RWPE2 (cell line): ENCODE data around the gene JCAD.

ENCODE experiments used
- ATAC-seq: fragments of 200-7000 bp; cut with Tn5 transposase; 3 replicates; pipeline ENCODE4 v1.9.1; 2021; ENCODE audit warnings: low read depth
- DNase-seq: peaks from one replicate; pipeline ENCODE4 v3.0.0-alpha.2; 2020; ENCODE audit warnings: low spot score
- H3K27ac ChIP-seq: fragments of 450-650 bp; 2 replicates; pipeline ENCODE4 v1.5.1; 2017; ENCODE audit warnings: mild to moderate bottlenecking; ENCODE audit not compliant: poor library complexity, severe bottlenecking
- H3K27me3 ChIP-seq: fragments of 250-450 bp; sonication (Bioruptor Pico); 2 replicates; pipeline ENCODE4 v1.5.1; 2021; ENCODE audit warnings: mild to moderate bottlenecking, moderate library complexity; ENCODE audit not compliant: insufficient read depth, poor library complexity, severe bottlenecking
- H3K36me3 ChIP-seq: fragments of 250-450 bp; sonication (Bioruptor Pico); 2 replicates; pipeline ENCODE4 v1.5.1; 2020; ENCODE audit warnings: low read depth, mild to moderate bottlenecking, moderate library complexity
- H3K4me1 ChIP-seq: fragments of 250-450 bp; sonication (Bioruptor Pico); 2 replicates; pipeline ENCODE4 v1.5.1; 2021; ENCODE audit warnings: mild to moderate bottlenecking, moderate library complexity; ENCODE audit not compliant: insufficient read depth, poor library complexity, severe bottlenecking
- H3K4me3 ChIP-seq: fragments of 250-450 bp; sonication (Bioruptor Pico); 2 replicates; pipeline ENCODE4 v1.5.1; 2021; ENCODE audit warnings: mild to moderate bottlenecking, moderate library complexity; ENCODE audit not compliant: severe bottlenecking
- H3K9me3 ChIP-seq: fragments of 250-450 bp; sonication (Bioruptor Pico); 2 replicates; pipeline ENCODE4 v1.5.1; 2021; ENCODE audit warnings: mild to moderate bottlenecking, moderate library complexity; ENCODE audit not compliant: severe bottlenecking
- CTCF ChIP-seq: fragments of 450-650 bp; IDR thresholded peaks from one replicate; pipeline ENCODE4 v1.5.1; 2017; ENCODE audit warnings: mild to moderate bottlenecking, moderate library complexity; ENCODE audit not compliant: poor library complexity, severe bottlenecking

The JCAD gene

GRCh38 chr10:29976134-29976533 is 83.3 kb downstream of the JCAD start:
- DNase-seq, result no peak
- Histone ChIP-seq H3K27me3 (no peaks in the 10 kb centered on the region), H3K36me3 (no peaks in the 10 kb centered on the region), H3K27ac (no peak overlapping the region), H3K9me3 (no peaks in the 10 kb centered on the region), H3K4me1 (no peaks in the 10 kb centered on the region), H3K4me3 (no peak overlapping the region)
- ATAC-seq, result no peak
- TF ChIP-seq CTCF, result no peak

GRCh38 chr10:29974773-29975172 is 84.6 kb downstream of the JCAD start:
- no peak for ATAC-seq
- Histone ChIP-seq H3K36me3 (no peaks in the 10 kb centered on the region), H3K4me1 (no peaks in the 10 kb centered on the region), H3K27ac (no peak overlapping the region), H3K27me3 (no peaks in the 10 kb centered on the region), H3K4me3 (no peak overlapping the region), H3K9me3 (no peaks in the 10 kb centered on the region)
- TF ChIP-seq CTCF, result no peak
- DNase-seq, result no peak

DNA sequence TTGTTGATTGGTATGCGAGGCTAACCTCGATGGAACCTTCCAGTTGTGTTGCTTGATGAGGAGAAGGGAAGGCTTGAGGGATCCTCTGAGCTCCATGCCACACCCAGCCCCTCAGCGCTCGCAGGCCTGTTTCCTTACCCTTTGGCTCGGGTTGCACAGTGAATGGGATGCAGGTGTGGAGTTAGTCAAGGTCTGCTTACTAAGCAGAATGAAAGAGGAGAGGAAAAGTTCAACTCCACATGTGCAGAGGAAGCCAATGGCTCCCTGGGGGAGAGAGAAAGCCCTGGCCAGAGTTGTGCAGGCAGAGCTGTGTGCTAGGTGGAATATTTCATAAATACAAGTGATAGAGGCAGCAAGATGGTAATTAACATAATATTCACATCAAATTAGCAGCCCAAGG is 85.5 kb downstream of the JCAD start:
- no peak for ATAC-seq
- DNase-seq, result no peak
- H3K4me3 ChIP-seq, result no peak overlapping the region

DNA sequence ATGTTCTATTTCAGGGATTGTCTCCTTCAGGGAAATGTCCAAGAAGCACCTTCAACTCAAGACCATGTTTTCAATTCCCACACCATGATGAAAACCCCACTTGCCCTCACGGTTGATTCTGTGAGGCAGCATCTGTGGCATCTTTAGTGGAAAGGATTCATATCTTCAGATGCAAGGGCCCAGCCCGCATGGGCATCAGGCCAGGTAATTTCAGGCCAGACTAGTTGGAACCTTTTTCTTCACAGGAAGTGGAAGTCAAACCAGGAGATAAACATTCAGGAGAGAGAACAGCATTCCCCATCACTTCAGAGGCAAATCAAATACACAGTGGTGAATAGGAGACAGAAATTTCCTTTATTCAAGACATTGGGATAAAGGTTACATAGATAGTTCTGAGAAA is 88.8 kb downstream of the JCAD start:
- H3K27ac ChIP-seq, result no peak overlapping the region
- no peaks in the 10 kb centered on the region for H3K36me3 ChIP-seq
- H3K9me3 ChIP-seq, result no peaks in the 10 kb centered on the region
- no peak for ATAC-seq
- H3K4me1 ChIP-seq, result no peaks in the 10 kb centered on the region
- no peak for DNase-seq
- no peak for TF ChIP-seq CTCF
- H3K27me3 ChIP-seq, result no peaks in the 10 kb centered on the region
- no peak overlapping the region for H3K4me3 ChIP-seq

More for the DNA sequence above, 85.5 kb downstream of the JCAD start:
- no peaks in the 10 kb centered on the region for H3K4me1 ChIP-seq
- H3K27me3 ChIP-seq, result no peaks in the 10 kb centered on the region
- no peak for TF ChIP-seq CTCF
- no peaks in the 10 kb centered on the region for H3K9me3 ChIP-seq
- no peak overlapping the region for H3K27ac ChIP-seq
- H3K36me3 ChIP-seq, result no peaks in the 10 kb centered on the region

- ATAC-seq, result no peak
- no peaks in the 10 kb centered on the region for H3K27me3 ChIP-seq
- TF ChIP-seq CTCF, result no peak
- no peak for DNase-seq
- no peaks in the 10 kb centered on the region for H3K4me1 ChIP-seq
- no peak overlapping the region for H3K4me3 ChIP-seq
- H3K36me3 ChIP-seq, result no peaks in the 10 kb centered on the region
- H3K27ac ChIP-seq, result no peak overlapping the region
- no peaks in the 10 kb centered on the region for H3K9me3 ChIP-seq
Observed at GRCh38 chr10:29970012-29970396, 89.4 kb downstream of the JCAD start.
